K562 (cell line): ENCODE data around the gene CDC45. TPM values are rescaled to one million over a fixed set of nuclear protein-coding genes. Genes with fewer than 3 reads are reported as not detected.

Experiments used
- CBX5 ChIP-seq: IDR thresholded peaks from 2 replicates; pipeline ENCODE4 v1.6.1; 2014; ENCODE audit warnings: low read depth, borderline replicate concordance
- GTF2A2 ChIP-seq: IDR thresholded peaks from 2 replicates; pipeline ENCODE4 v1.6.1; 2016; ENCODE audit warnings: mild to moderate bottlenecking, missing genetic modification characterization, missing compliant biosample characterization
- HDAC3 ChIP-seq: fragments of 450-650 bp; IDR thresholded peaks from 2 replicates; pipeline ENCODE4 v1.6.1; 2018; ENCODE audit warnings: borderline replicate concordance, mild to moderate bottlenecking, moderate library complexity; ENCODE audit not compliant: partially characterized antibody
- HIVEP1 ChIP-seq: fragments of 250-450 bp; sonication (Bioruptor Pico); IDR thresholded peaks from 2 replicates; pipeline ENCODE4 v1.4.0; 2020; ENCODE audit warnings: mild to moderate bottlenecking
- KHSRP ChIP-seq: fragments of 450-650 bp; IDR thresholded peaks from 2 replicates; pipeline ENCODE4 v1.6.1; 2017
- KLF13 ChIP-seq: fragments of 450-650 bp; IDR thresholded peaks from 2 replicates; pipeline ENCODE4 v1.6.1; 2016; ENCODE audit warnings: missing genetic modification characterization, low read depth, mild to moderate bottlenecking, missing compliant biosample characterization, moderate library complexity, borderline replicate concordance
- MED1 ChIP-seq: sonication (generic); formaldehyde crosslinking; IDR thresholded peaks from 2 replicates; pipeline ENCODE4 v1.8.1; 2023; ENCODE audit warnings: missing genetic modification reagents, borderline replicate concordance
- MLX ChIP-seq, 2 experiments: fragments of 450-650 bp in 1 of 2; sonication (generic) in 1 of 2; formaldehyde crosslinking; conservative IDR thresholded peaks; 2 replicates each; pipeline versions ENCODE4 v1.4.0 to v1.8.1; 2020 to 2022; ENCODE audit warnings: mild to moderate bottlenecking in 1 of 2, missing genetic modification reagents in 1 of 2
- NONO ChIP-seq, 2 experiments: fragments of 200-400 bp in 1 of 2; fragments of 450-650 bp in 1 of 2; formaldehyde crosslinking in 1 of 2; IDR thresholded peaks; 2 replicates each; pipeline ENCODE4 v1.6.1; 2017; ENCODE audit warnings: low read depth in 2 of 2, mild to moderate bottlenecking in 2 of 2, moderate library complexity in 2 of 2, low read length in 1 of 2
- PBX2 ChIP-seq, 2 experiments: IDR thresholded peaks in 1 of 2; conservative IDR thresholded peaks in 1 of 2; 2 replicates each; pipeline ENCODE4 v1.6.1; 2016; ENCODE audit warnings: low read depth in 2 of 2, mild to moderate bottlenecking in 1 of 2, missing compliant biosample characterization in 1 of 2, missing genetic modification characterization in 1 of 2, moderate library complexity in 1 of 2
- PHB ChIP-seq: fragments of 250-450 bp; sonication (Bioruptor Pico); IDR thresholded peaks from 2 replicates; pipeline ENCODE4 v1.5.0; 2021
- PTTG1 ChIP-seq: fragments of 450-650 bp; IDR thresholded peaks from 2 replicates; pipeline ENCODE4 v1.6.1; 2016; ENCODE audit warnings: low read depth, mild to moderate bottlenecking, missing genetic modification characterization, missing compliant biosample characterization
- TBL1XR1 ChIP-seq, 2 experiments: IDR thresholded peaks; 2 replicates each; pipeline ENCODE4 v1.6.1; 2012; ENCODE audit warnings: improper control_type of control experiment in 2 of 2, low read length in 2 of 2, mild to moderate bottlenecking in 1 of 2
- TGIF2 ChIP-seq: sonication (generic); formaldehyde crosslinking; IDR thresholded peaks from 2 replicates; pipeline ENCODE4 v1.8.1; 2022; ENCODE audit warnings: mild to moderate bottlenecking, missing genetic modification reagents, moderate library complexity
- TOE1 ChIP-seq, 2 experiments: fragments of 450-650 bp in 1 of 2; sonication (generic) in 1 of 2; formaldehyde crosslinking in 1 of 2; IDR thresholded peaks; 2 replicates each; pipeline versions ENCODE4 v1.7.1 to v1.8.0; 2016 to 2022; ENCODE audit warnings: borderline replicate concordance in 2 of 2, mild to moderate bottlenecking in 2 of 2, antibody characterized with exemption in 1 of 2, inconsistent platforms in 1 of 2, low read depth in 1 of 2, missing genetic modification reagents in 1 of 2, moderate library complexity in 1 of 2
- ZBTB7A ChIP-seq: IDR thresholded peaks from 2 replicates; pipeline ENCODE4 v1.6.1; 2011; ENCODE audit warnings: low read depth, mild to moderate bottlenecking, low read length, moderate library complexity, borderline replicate concordance; ENCODE audit not compliant: control insufficient read depth
- ZNF124 ChIP-seq: sonication (generic); formaldehyde crosslinking; IDR thresholded peaks from 2 replicates; pipeline ENCODE4 v1.8.1; 2022; ENCODE audit warnings: missing genetic modification reagents
- ZNF133 ChIP-seq: fragments of 250-450 bp; sonication (Bioruptor Pico); IDR thresholded peaks from 2 replicates; pipeline ENCODE4 v1.4.0; 2020; ENCODE audit warnings: mild to moderate bottlenecking
- ZNF561 ChIP-seq: fragments of 450-650 bp; formaldehyde crosslinking; conservative IDR thresholded peaks from 2 replicates; pipeline ENCODE4 v1.4.0; 2020; ENCODE audit warnings: mild to moderate bottlenecking, moderate library complexity
- ZSCAN29 ChIP-seq: fragments of 450-650 bp; IDR thresholded peaks from 2 replicates; pipeline ENCODE4 v1.6.1; 2017
- polyA plus RNA-seq, 8 experiments: library from polyadenylated mRNA; depleted of rRNA in 4 of 8; stranded (reverse) in 5 of 8; unstranded in 3 of 8; fragments of >200 nt; fragmentation: Nextera tagmentation in 2 of 8; fragmentation: Illumina TruSeq in 1 of 8; extraction: Ambion mirVana in 2 of 8; extraction: Trizol in 1 of 8; gene quantifications; 2 replicates each; pipeline versions ENCODE4 v1.2.1 to v1.2.3, GENCODE V29; 2011 to 2014; ENCODE audit warnings: inconsistent platforms in 1 of 8, missing spikeins in 1 of 8
- total RNA-seq, 7 experiments: library from RNA; depleted of rRNA in 6 of 7; stranded (reverse); fragments of >200 nt in 6 of 7; fragmentation: Illumina TruSeq in 2 of 7; extraction: Trizol in 2 of 7; gene quantifications; 2 replicates each; pipeline versions ENCODE4 v1.2.1 to v1.2.3, GENCODE V29; 2011 to 2021; ENCODE audit warnings: low replicate concordance in 1 of 7
- TF ChIP-seq, protein P1 (sequence below): fragments of 250-450 bp; sonication (Bioruptor Pico); IDR thresholded peaks from 2 replicates; pipeline ENCODE4 v1.8.0; 2021; ENCODE audit warnings: borderline replicate concordance, mild to moderate bottlenecking, moderate library complexity; ENCODE audit not compliant: poor library complexity, severe bottlenecking
- TF ChIP-seq, protein P2 (sequence below): fragments of 450-650 bp; IDR thresholded peaks from 2 replicates; pipeline ENCODE4 v1.6.1; 2016

Gene CDC45
- total and polyA plus RNA-seq, 9 of the 15 experiments (the other 6 are each of a cell fraction or from before 2014, with no cell fraction given), result 251 to 580 (median 410) TPM

DNA sequence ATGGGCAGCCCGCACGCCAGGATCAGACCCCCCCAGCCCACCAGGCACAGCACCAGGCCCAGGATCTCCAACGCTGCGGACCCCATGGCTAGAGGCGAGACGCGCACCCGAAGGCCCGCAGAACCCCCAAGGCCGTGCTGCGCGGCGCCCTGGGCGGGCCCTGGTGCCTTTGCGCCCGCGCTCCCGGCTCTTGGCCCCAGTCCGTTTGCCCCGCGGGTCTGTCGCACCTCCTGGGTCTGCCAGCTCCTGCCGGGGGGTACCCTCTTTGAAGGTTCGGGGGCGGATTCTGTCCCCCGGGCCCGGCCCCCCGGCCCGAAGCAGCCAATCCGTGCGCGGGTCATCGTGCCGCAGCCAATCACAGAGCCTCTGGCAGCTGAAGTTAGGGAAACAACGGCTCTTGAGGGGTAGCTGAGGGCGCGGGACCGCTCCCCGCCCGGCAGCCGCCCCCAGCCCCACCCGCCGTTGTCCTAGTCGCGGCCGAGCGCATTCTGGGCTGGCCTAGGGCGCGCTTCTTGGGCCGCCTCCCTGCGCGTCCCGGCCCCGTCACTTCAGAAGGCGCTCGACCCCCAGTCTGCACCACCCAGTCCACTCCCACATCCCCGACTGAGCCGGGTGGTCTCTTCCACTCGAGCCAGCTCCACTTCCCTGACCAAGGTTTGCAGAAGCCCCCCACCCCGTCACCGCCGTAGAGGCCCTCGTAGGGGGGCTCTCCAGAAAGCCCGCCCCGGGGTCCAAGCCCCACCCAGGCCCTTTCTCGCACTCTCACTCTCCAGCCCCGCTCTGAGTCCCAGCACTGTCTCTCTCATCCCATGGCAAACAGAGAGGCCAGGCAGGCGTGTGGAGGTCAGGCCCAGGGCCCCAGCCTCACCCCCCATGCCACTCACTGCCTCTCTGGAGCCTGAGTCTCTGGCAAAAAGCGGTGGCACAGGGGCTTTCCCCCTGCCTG, 44.7 kb downstream of the CDC45 start, which contains the start of gene CLDN5 (continued):
- TF ChIP-seq PBX2 (CRISPR knock-in tag; IDR thresholded peaks at IDR 0.05; ENCODE audit: low read depth), result no peak
- no peak for TF ChIP-seq PBX2 (tag; conservative IDR thresholded peaks at IDR 0.05; ENCODE audit: low read depth)
- TF ChIP-seq ZNF124 (CRISPR knock-in tag), result 0 out of 2 replicates have a peak, but pooled peaks have one; percentile 66
- TF ChIP-seq NONO (IDR thresholded peaks at IDR 0.05; ENCODE audit: low read depth in 2 of 2, low read length in 1 of 2), result no peak
- TF ChIP-seq TBL1XR1 (IDR thresholded peaks at IDR 0.05; ENCODE audit: low read length in 2 of 2), result no peak
- no peak for TF ChIP-seq HDAC3
- no peak for TF ChIP-seq KLF13 (tag)
- no peak for TF ChIP-seq PTTG1 (tag)
- no peak for TF ChIP-seq PHB (CRISPR knock-in tag)
- TF ChIP-seq, protein P1, sequence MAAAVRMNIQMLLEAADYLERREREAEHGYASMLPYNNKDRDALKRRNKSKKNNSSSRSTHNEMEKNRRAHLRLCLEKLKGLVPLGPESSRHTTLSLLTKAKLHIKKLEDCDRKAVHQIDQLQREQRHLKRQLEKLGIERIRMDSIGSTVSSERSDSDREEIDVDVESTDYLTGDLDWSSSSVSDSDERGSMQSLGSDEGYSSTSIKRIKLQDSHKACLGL (CRISPR knock-in tag), result no peak
- TF ChIP-seq GTF2A2 (tag), result no peak
- TF ChIP-seq KHSRP, result no peak
- 0 out of 2 replicates have a peak, but pooled peaks have one; percentile 20 for TF ChIP-seq ZBTB7A
- TF ChIP-seq MED1 (CRISPR knock-in tag), result no peak
- no peak for TF ChIP-seq HIVEP1 (CRISPR knock-in tag)
- TF ChIP-seq, protein P2, sequence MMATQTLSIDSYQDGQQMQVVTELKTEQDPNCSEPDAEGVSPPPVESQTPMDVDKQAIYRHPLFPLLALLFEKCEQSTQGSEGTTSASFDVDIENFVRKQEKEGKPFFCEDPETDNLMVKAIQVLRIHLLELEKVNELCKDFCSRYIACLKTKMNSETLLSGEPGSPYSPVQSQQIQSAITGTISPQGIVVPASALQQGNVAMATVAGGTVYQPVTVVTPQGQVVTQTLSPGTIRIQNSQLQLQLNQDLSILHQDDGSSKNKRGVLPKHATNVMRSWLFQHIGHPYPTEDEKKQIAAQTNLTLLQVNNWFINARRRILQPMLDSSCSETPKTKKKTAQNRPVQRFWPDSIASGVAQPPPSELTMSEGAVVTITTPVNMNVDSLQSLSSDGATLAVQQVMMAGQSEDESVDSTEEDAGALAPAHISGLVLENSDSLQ, result no peak
- TF ChIP-seq ZNF133 (CRISPR knock-in tag), result no peak
- TF ChIP-seq ZSCAN29, result no peak
- TF ChIP-seq TOE1 (IDR thresholded peaks at IDR 0.05; ENCODE audit: borderline replicate concordance), result no peak
- TF ChIP-seq TOE1 (CRISPR knock-in tag; IDR thresholded peaks at IDR 0.05; ENCODE audit: borderline replicate concordance, low read depth), result no peak
- no peak for TF ChIP-seq CBX5
- no peak for TF ChIP-seq MLX (CRISPR knock-in tag; conservative IDR thresholded peaks at IDR 0.05)
- peak; percentile 87; the same call in 1 of the 2 replicates for TF ChIP-seq TGIF2 (CRISPR knock-in tag)
- no peak for TF ChIP-seq ZNF561
